Activated T-helper 1 cell treated with Interleukin-2 at 50 U/mL for 16 hours (primary cell): ENCODE data around the gene ZFHX3.

Source experiments
- DNase-seq: peaks from one replicate; pipeline ENCODE4 v3.0.0-alpha.2; 2020; ENCODE audit warnings: low read depth

Gene ZFHX3

GRCh38 chr16:72898216-72898825 is 149.6 kb downstream of the ZFHX3 start:
- DNase-seq = no peak

DNA sequence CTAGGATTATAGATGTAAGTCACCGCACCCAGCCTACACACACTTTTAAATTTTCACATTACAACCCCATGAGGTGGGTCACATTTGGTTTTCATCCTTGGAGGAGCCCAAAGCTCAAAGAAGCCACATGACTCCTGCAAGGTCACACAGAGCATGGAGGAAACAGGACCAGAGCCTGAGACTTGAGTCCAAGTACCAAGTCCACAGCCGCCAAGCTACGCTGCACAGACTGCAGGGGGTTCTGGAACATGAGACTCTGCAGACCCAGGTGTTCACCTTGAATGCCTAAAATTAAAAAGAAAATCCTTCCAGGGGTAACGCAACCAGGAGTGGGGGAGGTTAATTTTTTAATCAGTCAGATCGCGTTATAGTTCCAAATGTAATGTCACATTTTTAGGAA is 150.2 kb downstream of the ZFHX3 start:
- DNase-seq = no peak

GRCh38 chr16:72896485-72897118 is 151.3 kb downstream of the ZFHX3 start:
- no peak for DNase-seq

DNA sequence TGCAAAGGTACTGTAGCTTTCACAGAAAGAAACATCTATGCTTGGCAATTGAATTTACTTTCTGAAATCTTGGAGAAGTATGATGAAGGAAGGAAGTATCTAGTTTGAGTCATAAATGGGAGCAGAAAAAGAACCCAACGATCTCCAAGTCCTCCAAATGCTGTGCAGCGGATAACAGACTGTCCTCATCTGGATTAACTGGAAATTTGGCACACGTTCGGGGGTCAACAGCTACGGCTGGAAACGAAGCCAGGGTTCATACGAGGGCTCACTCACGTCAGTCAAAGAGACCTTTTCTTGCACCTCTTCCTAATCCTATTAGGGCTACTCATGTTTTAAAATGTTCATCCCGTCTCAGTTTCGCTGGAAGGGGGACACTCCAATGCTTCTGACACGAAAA is 152.0 kb downstream of the ZFHX3 start:
- DNase-seq = no peak

GRCh38 chr16:72894293-72895151 is 153.4 kb downstream of the ZFHX3 start:
- DNase-seq = no peak

DNA sequence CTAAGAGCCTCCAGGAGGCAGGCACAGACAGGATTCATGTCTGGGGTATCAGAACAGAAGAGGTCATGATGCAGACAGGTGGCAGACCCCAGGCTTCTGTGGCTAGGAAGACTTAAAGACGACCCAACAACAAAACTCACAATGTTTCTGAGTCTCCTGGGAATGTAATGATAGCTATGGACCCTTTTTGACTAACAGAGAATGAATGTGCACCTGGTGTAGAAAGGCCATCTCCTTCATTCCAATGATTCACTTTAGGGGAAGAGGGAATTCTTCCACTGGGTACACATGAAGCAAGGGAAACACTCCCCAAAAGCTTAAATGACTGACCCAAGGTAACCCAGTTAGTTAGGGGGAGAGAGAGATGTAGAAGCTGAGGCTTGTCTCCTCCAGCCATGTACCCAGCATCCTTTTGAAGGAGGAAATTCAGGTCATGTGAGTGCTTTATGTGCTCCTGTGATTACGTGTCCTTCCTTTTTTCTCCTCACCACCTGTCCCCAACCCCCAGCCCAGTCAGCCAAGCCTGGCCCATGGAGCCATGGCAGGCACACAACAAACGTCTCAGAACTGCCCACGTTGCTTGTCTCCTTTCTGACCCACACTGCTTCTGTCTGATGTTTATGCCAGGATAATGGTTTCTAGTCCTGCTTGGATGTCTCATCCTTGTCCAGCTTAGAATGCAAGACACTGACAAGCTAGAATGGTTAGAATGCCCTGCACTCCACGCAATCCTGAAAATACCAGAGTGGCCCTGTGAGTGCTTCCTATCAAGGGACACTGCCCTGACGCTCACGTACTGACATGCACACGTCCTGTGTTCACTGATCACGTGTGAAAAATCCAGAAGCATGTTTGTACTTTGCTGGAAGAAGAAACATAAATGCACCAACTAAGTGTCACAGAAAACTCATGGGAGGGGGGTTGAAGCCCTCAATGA is 156.4 kb downstream of the ZFHX3 start:
- DNase-seq = no peak

GRCh38 chr16:72890587-72890986 is 157.3 kb downstream of the ZFHX3 start:
- DNase-seq = no peak

DNA sequence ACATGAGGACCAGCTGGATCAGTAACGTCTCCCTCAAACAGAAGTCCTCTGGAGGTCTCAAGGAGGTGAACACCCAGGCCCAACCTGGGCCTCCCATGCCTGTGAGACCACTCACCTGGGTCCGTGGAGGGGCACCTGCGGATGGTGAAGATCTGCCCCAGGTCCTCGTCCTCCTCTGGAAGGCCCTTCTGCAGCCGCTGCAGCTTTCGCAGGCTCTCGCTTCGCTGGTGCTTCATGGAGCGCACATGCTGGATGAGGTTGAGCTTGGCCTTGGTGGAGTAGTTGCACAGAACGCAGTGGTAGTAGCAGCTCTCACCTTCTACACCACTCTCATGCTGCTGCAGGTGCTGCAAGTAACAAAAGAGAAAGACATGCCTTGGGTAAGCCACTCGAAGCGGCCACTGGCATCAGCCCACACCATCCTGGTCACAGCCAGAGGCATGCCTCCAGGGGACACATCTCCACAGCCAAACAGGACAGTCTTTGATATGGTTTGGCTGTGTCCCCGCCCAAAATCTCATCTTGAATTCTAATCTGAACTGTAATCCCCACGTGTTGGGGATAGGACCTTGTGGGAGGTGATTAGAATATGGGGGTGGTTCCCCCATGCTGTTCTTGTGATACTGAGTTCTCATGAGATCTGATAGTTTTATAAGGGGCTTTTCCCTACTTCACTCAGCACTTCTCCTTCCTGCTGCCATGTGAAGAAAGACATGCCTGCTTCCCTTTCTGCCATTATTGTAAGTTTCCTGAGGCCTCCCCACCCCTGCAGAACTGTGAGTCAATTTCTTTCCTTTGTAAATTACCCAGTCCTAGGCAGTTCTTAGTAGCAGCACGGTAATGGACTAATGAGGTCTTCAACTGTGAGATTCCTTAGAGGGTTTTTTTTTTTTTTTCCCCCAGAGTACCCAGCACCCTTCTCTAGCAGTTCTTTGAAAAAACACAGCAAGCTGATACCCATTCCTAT is 158.0 kb downstream of the ZFHX3 start:
- DNase-seq = no peak

GRCh38 chr16:72887537-72887936 is 160.4 kb downstream of the ZFHX3 start:
- no peak for DNase-seq

DNA sequence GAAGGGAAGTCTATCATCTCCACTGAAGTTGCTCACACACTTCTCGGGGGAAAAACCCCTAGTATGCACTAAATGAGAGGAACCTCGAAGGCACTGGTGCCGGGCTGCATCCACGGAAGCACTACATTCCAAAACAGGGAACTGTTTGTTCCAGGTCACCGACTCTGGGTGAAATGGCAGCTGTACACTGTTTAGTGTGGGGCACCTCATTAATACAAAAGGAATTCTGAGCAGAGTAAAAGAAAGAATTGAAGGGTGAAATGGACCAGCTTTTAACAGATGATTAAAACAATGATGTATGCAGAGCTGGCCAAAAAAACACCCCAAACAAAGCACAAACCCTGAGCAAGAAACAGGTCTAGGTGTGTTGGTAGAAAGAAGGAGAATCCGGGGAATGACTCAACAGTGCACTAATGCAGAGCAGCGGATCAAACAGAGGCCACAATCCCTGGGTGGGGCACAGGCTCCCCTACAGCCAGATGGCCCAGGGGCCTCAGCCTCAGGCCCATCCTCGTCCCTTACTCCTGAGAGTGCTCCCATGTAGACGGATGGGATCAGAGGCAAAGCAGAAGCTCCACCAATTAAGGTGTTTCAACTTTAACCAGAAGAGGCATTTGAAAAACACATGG is 161.5 kb downstream of the ZFHX3 start:
- no peak for DNase-seq

- DNase-seq = no peak
These were observed 163.4 kb downstream of the ZFHX3 start for GRCh38 chr16:72884573-72884972.

DNA sequence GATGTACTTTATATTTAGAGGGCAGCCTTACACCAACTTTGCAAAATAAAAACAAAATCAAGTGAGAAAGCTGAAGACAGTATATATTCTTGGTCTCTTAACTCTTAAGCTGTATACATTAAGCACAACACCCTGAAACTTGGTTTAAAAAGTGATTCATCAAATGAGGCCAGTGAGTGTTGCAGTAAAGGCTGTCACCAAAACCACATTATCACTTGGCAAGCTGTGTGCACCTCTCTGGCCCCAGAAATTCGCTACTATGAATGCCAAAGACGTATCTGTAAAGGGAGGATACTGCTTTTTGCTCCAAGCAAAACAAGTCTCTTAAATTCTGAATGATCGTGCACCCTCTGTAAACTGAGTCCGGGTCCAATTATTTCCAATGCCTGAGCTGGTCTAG is 163.9 kb downstream of the ZFHX3 start:
- no peak for DNase-seq

DNA sequence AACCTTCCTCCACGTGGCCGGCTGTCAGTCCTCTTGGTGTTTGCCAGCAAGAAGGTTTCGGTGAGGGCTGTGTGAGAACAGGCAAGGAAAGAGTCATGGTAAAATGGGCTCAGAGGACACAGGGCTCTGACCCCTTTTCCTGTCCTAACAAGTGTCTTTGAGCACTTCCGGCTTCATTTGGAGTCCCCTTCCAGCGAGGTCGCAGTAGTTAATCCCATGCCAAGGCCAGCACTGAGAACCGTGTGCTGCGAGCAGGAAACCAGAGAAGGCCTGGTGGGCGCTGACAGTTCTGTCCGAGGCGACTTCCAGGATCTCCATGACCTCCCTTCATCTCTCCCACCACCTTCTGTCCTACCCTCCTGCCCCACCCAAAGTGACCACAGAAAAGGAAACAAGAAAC is 168.1 kb downstream of the ZFHX3 start:
- no peak for DNase-seq

DNA sequence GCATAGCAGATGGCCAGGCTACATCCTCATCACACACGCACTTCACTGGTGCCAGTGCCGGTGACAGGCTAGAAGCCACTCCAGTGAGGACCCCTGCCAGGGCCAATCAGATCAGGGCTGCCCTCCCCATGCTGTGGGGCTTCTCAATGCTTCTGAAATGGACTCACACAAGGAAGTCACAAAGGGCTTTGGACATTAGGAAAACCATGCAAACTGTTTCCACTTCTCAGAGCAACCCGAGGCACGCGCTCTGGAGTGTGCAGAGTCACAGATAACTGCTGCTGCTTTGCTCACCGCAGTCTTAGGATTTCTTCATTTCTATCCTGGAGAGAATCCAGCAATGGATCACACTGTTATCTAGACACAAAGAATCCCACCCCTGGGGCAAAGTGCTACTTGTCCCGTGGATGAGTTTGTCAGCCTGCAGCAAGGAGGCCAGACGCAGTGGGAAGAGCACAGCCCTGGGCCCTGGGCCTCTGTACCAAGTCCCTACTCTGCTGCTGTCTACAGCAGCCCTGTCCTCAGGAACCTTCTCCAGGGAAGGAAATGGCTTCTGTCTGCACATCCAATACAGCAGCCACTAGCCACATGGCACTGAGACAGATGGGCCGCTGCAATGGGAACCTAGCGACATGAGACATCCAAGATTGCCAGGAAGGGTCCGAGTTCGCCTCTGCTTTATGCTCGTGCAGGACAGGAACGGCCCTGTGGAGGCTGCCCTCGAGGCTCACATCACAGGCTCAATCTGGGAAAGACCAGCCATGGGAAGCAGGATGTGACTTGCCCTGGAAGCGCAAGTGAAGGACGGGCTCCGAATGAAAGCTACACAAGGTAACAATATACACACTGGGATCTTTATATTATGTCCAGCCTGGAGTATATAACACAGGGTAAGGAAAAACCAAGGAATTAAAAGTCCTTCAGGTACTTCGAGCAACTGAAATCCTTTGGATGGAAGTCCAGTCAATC is 169.3 kb downstream of the ZFHX3 start:
- DNase-seq = no peak

DNA sequence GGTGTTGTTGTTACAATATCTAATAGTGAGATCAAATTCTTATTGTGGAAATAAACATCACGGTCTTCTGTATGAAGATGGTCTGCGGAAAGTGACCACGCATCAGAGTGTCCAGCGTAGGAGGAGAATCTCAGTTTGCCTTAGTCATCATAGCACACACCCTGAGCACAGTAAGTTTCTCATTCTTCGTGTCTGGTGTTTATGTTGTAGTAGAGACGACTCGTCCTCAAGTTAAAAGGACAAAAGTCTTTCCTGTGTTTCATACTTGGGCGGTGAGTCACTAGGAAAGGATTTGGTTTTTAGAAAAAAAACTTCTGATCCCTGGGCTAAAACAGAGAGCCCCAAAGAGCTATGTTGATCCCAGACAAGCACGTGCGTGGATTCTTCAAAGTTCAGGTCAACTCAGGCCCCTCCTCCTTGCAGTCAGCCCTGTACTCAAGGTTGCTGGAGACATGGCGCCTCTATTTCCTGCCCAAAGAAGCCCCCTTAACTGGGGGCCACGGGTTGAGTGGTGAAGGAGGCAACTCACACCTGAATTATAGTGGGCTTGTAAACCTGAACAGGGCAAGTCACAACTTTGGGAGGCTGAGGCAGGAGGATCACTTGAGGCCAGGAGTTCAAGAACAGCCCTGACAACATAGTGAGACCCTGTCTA is 170.4 kb downstream of the ZFHX3 start:
- no peak for DNase-seq

DNA sequence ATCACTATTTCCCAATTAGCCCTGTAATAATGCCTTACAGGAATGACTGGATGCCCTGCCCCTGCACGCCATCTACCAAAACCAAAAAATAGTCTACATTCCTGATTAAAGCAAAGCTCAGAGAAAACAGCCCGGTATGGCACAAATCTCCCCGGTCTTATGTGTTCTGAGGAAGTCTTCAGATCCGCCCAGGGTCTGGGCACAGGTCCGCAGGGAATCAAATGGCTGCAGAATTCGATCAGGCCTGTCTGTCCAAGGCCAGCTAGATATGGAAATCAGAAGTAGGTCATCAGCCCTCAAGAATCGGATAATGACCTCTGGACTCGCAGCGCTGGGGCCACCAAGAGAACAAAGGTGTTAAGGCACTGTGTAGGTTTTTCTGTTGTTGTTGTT is 171.0 kb downstream of the ZFHX3 start:
- DNase-seq = no peak

- no peak for DNase-seq
These were observed 171.7 kb downstream of the ZFHX3 start for GRCh38 chr16:72876221-72876620.

DNA sequence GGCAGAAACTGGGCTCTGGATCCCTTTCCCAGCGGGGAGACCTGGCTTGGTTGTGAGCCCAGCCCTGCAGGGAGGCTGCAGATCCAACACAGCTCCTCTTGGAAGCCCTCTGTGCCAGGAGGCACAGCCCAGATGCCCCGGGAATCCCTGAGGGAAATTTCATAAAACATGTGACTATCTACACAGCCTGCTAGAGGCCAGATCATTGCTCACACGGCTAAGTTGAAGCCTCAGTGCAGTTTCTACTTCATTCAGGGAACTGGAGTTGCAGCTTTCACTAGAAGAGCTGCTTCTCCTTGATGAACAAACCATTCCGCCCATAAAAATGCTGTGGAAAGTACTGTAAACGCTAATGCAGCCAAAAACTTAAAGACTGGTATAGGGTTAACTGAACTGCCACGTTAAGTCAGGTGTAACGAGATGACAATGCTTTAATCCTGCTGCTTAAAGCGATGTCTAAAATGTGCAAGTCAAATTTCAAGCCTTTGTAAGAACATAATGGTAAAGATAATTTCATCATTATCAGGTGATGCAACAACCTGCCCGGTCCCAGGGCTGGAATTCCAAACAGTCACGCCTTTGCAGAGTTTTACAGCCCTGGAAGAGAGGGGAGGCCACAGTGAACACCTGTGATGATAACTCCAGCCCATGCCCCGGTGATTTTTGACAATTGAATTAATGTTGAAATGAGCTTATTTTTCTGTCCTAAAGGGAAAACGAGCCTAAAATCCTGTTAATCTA is 172.5 kb downstream of the ZFHX3 start:
- no peak for DNase-seq
